GM08714 (cell line): ENCODE data around the gene SNAPIN.

Experiments used
- H3K4me3 ChIP-seq: fragments of 200-500 bp; sonication (Bioruptor generic); 2 replicates; pipeline ENCODE4 v1.5.1; 2014; ENCODE audit warnings: mild to moderate bottlenecking, low read length, inconsistent platforms
- ZNF274 ChIP-seq: IDR thresholded peaks from 2 replicates; pipeline ENCODE4 v1.6.1; 2012; ENCODE audit warnings: mild to moderate bottlenecking, low read depth, low read length

Gene SNAPIN

DNA sequence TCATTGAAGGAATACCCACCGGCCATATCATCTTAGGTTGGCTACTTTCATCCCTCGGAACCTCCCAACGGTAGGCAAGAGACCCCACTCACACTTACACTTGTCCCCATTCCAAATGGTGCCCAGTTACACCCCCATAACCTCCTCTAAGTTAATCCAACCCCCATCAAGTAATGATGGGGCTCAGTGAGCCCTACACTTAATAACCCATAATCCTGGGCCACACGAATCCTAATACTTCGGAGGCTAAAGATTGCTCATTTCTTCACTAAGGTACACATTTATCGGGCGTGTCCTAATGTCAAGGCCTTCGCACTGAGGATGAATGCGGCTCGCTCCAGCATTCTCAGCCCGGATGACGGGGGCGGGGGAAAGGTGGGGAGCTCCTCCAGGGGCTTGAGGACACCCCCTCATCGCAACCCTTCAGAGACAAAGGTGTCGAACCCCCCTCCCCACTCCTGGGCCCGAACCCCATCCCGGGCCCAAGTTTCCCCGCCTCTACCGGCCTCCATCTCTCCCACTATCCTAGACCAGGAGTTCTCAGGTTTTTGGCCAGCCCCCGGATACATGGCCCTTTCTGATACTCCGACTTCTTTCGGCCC lies 11.9 kb downstream of the SNAPIN start:
- TF ChIP-seq ZNF274 = no peak
- peak overlapping the region; percentile 98 for H3K4me3 ChIP-seq

DNA sequence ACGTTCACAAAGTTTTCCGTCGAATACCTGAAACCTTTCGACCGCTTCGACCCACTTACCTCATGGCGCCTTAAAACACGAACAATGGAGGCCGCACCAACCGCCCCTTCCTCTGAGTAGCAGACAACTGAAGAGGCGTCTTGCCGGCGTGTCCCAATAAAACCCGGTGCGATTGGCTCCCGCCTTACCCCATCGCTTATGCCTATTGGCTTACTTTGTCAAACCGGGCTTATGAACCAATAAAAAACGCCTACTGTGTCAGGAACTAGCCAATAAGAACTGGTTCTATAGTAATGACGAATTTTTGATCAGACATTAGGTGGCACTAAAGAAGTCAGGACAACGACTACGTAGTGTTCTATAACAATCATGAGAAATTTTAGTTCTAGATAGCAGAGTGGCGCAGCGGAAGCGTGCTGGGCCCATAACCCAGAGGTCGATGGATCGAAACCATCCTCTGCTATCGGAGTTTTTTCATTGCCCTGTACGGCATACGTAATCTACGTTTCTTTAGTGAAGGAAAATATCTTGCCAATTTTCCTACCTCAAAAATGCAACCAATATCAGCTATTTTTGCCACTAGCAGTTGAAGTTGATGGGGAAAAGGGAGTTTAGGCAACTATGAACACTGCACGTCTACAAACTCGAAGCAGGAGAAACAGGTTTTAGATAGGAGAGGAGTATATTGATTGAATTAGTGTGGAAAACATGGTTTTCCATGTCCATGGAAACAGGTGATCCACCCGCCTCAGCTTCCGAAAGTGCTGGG lies 12.5 kb downstream of the SNAPIN start, which contains the start of gene ILF2:
Gene ILF2 (minus strand): TSS at position 135 of the 769 bp plus-strand sequence. CDS start 71 bp downstream, at position 64.
- no peak for TF ChIP-seq ZNF274
- peak within 1 kb of the TSS; percentile 98 for H3K4me3 ChIP-seq

DNA sequence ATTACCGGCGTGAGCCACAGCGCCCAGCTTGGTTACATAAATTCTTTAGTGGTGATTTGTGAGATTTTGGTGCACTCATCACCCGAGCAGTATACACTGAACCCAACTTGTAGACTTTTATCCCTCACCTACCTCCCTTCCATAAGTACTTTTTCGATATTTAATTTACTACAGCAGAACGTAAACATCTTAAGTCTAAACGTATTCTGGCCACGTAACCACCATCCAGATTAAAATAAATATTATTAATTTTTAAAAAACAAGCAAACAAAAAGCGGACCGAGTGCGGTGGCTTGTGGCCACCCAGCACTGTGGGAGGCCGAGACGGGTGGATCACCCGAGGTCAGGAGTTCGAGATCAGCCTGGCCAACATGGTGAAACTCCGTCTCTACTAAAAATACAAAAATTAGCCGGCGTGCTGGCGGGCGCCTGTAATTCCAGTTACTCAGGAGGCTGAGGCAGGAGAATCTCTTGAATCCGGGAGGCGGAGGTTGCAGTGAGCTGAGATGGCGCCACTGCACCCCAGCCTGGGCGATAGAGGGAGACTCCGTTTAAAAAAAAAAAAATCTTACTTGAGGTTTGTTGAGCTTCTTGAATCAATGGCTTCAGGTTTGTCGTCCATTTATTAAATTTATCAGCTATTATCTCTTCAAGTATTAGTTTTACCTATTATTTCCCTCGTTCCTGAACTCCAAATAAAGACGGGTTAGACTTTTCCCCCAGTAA lies 13.3 kb downstream of the SNAPIN start:
- peak overlapping the region; percentile 98 for H3K4me3 ChIP-seq

DNA sequence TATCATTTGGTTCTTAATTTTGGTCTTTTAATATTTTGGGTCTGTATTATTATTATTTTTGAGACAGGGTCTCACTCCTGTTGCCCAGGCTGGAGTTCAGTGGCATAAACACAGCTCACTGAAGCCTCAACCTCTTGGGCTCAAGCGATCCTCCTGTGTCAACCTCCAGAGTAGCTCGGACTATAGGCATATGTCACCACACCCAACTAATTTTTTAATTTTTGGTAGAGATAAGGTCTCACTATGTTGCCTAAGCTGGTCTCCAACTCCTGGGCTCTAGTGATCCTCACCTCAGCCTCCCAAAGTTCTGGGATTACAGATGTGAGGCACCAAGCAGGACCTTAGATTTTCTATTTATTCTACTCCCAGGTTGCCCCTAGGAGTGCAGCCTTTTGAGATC lies 15.0 kb downstream of the SNAPIN start:
- no peak for TF ChIP-seq ZNF274
- H3K4me3 ChIP-seq = no peak overlapping the region

DNA sequence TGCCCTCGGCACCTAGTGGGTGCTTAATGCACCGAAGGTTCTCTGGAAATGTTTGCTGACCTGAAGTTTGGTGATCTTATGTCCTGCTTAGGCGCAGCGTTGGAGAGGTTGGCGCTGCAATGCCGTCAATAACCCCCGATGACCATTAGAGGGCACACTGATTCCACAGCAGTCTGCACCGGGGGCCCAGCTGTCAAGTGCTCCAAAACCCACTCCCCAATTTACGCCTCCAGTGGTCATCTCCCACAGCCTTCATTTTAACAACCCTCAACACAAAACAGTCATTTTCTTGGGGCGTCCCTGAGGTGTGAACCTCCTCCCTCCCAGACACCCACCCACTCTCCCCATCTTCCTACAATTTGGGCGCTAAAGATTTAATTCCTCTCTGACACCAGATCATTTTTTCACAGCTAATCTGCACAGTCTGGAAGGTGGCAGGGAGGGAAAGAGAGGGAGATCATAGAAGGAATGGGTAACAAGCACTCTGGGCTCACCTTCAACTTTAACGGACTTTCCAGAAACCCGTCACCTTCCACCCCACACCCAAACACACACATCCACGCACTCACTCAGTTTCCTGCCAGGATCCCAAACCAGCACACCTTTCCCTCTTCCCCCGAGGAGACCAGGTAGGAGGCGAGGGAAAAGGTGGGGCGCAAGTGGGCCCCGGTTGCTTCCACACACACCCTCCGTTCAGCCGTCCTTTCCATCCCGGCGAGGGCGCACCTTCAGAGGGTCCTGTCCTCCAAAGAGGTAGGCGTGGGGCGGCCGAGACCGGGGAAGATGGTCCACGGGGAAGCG lies 19.4 kb downstream of the SNAPIN start:
- no peak for TF ChIP-seq ZNF274
- H3K4me3 ChIP-seq = peak overlapping the region; percentile 11; the same call in 1 of the 2 replicates

DNA sequence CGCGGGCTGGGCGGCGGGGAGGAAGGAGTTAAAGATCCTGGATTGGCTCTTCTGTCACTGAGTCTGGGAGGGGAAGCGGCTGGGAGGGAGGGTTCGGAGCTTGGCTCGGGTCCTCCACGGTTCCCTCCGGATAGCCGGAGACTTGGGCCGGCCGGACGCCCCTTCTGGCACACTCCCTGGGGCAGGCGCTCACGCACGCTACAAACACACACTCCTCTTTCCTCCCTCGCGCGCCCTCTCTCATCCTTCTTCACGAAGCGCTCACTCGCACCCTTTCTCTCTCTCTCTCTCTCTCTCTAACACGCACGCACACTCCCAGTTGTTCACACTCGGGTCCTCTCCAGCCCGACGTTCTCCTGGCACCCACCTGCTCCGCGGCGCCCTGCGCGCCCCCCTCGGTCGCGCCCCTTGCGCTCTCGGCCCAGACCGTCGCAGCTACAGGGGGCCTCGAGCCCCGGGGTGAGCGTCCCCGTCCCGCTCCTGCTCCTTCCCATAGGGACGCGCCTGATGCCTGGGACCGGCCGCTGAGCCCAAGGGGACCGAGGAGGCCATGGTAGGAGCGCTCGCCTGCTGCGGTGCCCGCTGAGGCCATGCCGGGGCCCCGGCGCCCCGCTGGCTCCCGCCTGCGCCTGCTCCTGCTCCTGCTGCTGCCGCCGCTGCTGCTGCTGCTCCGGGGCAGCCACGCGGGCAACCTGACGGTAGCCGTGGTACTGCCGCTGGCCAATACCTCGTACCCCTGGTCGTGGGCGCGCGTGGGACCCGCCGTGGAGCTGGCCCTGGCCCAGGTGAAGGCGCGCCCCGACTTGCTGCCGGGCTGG lies 20.2 kb downstream of the SNAPIN start, which contains the start of gene NPR1:
Gene NPR1 (plus strand): TSS at position 170 of the 818 bp plus-strand sequence. CDS start 421 bp downstream, at position 591.
- TF ChIP-seq ZNF274 = no peak
- H3K4me3 ChIP-seq = peak within 1 kb of the TSS; percentile 11; the same call in 1 of the 2 replicates

DNA sequence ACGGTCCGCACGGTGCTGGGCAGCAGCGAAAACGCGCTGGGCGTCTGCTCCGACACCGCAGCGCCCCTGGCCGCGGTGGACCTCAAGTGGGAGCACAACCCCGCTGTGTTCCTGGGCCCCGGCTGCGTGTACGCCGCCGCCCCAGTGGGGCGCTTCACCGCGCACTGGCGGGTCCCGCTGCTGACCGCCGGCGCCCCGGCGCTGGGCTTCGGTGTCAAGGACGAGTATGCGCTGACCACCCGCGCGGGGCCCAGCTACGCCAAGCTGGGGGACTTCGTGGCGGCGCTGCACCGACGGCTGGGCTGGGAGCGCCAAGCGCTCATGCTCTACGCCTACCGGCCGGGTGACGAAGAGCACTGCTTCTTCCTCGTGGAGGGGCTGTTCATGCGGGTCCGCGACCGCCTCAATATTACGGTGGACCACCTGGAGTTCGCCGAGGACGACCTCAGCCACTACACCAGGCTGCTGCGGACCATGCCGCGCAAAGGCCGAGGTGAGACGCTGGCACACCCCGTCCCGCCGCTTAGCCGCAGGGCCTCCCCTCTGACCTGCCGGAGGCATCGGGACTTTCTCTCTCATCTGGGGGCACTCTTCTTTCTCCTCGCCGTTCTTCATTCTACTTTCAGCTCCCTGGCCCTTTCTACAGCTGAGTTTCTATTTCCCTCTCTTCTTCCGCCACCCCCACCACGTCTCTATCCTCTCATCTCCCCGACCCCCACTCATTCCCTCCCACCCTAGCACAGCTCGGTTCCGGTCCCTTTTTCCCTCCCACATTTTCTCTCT lies 21.0 kb downstream of the SNAPIN start:
- H3K4me3 ChIP-seq = peak overlapping the region; percentile 11; the same call in 1 of the 2 replicates
- no peak for TF ChIP-seq ZNF274

DNA sequence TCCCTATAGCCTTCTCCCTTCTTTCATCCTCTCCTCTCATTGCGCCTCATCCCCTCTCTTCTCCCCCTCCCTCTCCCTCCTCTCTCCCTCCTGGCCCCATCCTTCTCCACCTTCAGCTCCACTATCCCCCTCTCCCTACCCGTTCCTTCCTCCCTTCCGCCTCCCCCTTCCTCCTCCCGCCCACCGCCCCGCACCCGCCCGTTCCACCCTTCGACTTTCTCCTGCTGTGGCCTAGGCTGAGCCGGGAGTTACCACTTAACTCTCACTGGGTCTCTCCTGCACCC lies 21.6 kb downstream of the SNAPIN start:
- TF ChIP-seq ZNF274 = no peak
- no peak overlapping the region for H3K4me3 ChIP-seq

DNA sequence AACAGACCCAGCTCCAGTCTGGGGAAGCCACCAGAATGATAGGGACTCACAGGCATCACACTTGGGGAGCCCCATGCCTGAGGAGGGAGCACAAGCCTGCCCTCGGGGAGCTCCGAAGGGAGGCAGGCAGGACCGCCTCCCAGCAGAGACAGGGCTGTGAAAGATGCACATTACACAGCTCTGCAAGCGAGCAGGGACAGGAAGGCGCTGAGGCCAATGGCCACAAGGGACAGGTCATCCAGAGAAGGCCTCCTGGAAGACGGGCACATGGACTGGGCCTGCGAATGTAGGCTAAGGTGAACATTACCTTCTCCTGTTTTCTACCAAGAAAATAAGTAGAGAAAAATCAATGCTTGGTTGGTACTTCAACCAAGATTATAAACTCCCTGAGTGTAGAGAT lies 24.2 kb downstream of the SNAPIN start:
- H3K4me3 ChIP-seq = no peak overlapping the region
- TF ChIP-seq ZNF274 = no peak

DNA sequence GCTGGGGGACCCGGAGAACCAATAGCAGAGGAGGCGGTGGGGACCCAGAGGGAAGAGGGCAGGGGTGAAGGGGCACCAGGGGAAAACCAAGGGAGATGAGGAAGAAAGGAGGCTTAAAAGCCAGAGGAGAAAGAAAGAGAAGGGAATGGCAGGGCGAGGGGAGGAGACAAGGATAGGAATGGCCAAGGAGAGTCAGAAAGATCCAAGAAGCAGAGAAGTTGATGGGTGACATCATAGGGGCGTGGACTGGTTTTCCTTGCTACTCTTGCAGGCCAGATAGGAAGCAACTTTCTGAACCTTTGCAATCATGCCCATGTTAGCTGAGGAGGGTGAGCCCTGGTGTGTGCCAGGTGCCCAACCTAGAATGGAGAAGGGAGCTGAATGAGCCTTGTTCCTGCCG lies 25.4 kb downstream of the SNAPIN start:
- H3K4me3 ChIP-seq = no peak overlapping the region
- TF ChIP-seq ZNF274 = no peak

DNA sequence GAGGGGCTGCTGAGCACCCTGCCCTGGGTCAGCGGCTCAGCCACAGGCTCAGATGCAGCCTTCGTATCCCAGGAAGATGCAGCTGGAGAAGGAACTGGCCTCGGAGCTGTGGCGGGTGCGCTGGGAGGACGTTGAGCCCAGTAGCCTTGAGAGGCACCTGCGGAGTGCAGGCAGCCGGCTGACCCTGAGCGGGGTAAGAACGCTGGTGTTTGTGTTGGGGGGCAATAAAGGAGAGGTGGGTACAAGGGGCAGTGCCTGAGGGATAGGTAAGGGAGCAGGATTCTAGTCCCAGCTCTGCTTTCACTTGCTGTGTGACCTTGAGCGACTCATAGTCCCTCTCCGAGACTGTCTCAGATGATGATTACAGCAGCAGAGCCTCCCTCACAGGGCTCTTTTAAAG lies 26.4 kb downstream of the SNAPIN start:
- no peak overlapping the region for H3K4me3 ChIP-seq
- no peak for TF ChIP-seq ZNF274

DNA sequence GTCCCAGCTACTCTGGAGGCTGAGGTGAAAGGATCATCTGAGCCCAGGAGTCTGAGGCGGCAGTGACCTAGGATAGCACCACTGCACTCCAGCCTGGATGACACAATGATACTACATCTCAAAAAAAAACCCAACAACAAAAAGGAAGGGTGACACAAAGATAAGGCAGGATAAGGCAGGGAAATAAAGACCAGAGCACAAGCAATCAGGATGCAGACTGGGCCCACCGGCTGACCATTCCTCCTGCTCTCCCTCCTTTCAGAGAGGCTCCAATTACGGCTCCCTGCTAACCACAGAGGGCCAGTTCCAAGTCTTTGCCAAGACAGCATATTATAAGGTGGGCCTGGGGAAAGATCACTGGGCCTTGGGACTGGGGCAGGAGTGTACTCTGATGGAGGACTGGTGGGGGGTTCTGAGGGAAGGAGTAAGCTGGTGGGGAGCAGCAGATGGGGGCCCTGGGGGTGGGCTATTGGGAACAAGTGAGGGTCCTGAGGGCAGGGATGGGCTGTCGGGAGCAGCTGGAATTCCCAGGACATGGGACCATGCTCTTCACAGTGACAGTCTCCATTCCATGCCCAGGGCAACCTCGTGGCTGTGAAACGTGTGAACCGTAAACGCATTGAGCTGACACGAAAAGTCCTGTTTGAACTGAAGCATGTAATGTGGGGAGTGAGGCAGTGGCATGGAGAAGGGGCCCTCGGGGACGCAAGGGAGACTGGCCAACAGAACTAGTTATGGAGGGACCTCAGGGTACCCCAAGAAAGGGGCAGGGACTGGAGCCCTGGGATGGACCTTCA lies 27.2 kb downstream of the SNAPIN start:
- no peak overlapping the region for H3K4me3 ChIP-seq
- TF ChIP-seq ZNF274 = no peak
